D721Med (cell line): ENCODE measurements around the gene ZFP1.

Experiments
- DNase-seq: peaks from one replicate; pipeline ENCODE4 v3.0.0; 2011; ENCODE audit warnings: low spot score; ENCODE audit not compliant: insufficient read length
- FAIRE-seq: peaks from 2 replicates; lab custom pipeline; 2011; peaks lifted over from hg19 to GRCh38; lab: Jason Lieb, UNC
- TF ChIP-seq, protein P1 (sequence below): IDR thresholded peaks from 2 replicates; pipeline ENCODE4 v1.5.1; 2012; ENCODE audit warnings: mild to moderate bottlenecking, control low read depth; ENCODE audit not compliant: insufficient read depth; ENCODE audit errors: missing control alignments

The ZFP1 gene

DNA sequence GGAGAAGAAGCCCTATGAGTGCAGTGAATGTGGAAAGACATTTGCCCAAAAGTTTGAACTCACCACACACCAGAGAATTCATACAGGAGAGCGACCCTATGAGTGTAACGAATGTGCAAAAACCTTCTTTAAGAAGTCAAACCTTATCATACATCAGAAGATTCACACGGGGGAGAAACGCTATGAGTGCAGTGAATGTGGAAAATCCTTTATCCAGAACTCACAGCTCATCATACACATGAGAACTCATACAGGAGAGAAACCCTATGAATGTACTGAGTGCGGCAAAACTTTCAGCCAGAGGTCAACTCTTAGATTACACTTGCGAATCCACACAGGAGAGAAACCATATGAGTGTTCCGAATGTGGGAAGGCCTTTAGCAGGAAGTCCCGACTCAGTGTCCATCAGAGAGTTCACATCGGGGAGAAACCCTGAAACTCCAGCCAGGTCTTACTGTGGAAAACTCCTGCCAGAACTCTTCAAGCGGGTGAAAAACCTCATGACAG is 21.6 kb downstream of the ZFP1 start:
- no peak for FAIRE-seq
- TF ChIP-seq, protein P1, sequence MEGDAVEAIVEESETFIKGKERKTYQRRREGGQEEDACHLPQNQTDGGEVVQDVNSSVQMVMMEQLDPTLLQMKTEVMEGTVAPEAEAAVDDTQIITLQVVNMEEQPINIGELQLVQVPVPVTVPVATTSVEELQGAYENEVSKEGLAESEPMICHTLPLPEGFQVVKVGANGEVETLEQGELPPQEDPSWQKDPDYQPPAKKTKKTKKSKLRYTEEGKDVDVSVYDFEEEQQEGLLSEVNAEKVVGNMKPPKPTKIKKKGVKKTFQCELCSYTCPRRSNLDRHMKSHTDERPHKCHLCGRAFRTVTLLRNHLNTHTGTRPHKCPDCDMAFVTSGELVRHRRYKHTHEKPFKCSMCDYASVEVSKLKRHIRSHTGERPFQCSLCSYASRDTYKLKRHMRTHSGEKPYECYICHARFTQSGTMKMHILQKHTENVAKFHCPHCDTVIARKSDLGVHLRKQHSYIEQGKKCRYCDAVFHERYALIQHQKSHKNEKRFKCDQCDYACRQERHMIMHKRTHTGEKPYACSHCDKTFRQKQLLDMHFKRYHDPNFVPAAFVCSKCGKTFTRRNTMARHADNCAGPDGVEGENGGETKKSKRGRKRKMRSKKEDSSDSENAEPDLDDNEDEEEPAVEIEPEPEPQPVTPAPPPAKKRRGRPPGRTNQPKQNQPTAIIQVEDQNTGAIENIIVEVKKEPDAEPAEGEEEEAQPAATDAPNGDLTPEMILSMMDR, result no peak
- DNase-seq, result no peak

DNA sequence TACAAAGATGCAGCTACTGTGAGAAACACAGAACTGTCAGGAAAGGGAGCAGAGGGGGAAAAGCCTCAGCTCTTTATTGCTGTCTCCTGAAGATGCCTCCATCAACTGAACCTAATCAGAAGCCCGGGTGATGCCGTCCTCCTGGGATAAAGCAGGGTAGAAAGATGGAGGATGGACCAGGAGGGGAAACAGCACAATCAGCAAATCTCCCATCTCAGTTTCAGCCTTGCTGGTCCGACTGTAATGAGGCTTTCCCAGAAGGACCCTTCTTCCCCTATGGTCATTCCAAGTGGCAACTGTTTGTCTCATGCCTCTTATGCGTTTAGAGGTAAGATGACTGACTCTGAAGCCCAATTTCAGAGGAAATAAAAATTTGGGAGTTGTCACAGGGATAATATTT is 24.3 kb downstream of the ZFP1 start:
- TF ChIP-seq, protein P1, result no peak
- DNase-seq, result no peak
- no peak for FAIRE-seq

DNA sequence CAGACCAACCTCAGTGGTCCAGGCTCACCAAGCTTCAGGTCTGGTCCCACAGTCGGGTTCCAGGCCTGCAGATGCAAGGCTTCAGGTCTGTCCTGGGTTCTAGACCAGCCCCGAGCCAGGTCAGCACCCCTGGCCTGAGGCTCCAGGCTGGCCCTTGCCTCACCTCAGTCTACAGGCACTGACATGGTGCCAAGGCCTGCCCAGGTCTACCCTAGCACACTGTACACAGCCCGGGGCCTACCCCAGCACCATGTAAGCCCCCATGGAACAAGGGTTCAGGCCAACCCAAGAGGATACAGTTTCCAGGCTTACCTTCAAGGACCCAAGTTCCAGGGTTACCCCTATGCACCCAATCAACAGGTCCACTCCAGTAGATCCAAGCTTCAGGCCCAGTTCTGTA is 26.8 kb downstream of the ZFP1 start:
- no peak for FAIRE-seq
- no peak for DNase-seq
- TF ChIP-seq, protein P1, result no peak

DNA sequence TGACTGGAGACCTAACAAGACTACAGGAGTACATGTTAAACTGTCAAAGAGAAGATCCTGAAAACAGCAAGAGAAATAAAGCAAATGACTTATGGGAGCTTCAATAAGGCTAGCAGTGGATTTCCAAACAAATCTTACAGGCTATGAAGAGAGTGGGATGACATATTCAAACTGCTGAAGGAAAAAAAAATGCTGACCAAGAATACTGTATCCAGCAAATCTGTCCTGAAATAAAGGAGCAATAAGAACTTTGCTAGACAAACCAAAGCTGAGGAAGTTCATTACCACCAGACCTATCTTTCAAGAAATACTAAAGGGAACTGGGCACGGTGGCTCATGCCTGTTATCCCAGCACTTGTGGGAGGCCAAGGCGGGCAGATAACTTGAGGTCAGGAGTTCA is 28.6 kb downstream of the ZFP1 start:
- DNase-seq (no peak), FAIRE-seq (no peak)
- TF ChIP-seq, protein P1, result no peak

DNA sequence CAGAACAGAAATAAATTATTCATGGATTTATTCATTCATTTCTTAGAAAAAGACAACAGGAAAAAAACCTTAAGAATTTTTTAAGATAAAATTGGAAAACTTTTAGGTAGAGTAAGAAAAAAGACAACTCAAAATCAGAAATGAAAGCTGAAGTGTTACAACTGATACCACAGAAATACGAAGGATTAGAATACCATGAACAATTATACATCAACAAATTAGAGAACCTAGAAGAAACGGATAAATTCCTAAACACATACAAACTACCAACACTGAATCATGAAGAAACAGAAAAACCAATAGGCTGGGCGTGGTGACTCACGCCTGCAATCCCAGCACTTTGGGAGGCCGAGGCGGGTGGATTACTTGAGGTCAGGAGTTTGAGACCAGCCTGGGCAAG is 30.9 kb downstream of the ZFP1 start:
- DNase-seq, result no peak
- TF ChIP-seq, protein P1, result no peak
- FAIRE-seq, result no peak

DNA sequence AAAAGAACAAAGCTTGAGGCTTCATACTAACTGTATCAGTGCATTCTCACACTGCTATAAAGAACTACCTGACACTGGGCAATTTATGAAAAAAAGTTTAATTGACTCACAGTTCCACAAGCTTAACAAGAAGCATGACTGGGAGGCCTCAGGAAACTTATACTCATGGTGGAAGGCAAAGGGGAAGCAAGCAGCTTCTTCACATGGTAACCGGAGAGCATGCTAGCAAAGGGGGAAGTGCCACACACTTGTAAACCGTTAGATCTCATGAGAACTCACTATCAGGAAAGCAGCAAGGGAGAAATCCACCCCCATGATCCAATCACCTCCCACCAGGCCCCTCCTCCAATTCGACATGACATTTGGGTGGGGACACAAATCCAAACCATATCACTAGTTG is 33.3 kb downstream of the ZFP1 start:
- no peak for DNase-seq
- TF ChIP-seq, protein P1, result no peak
- FAIRE-seq, result no peak

DNA sequence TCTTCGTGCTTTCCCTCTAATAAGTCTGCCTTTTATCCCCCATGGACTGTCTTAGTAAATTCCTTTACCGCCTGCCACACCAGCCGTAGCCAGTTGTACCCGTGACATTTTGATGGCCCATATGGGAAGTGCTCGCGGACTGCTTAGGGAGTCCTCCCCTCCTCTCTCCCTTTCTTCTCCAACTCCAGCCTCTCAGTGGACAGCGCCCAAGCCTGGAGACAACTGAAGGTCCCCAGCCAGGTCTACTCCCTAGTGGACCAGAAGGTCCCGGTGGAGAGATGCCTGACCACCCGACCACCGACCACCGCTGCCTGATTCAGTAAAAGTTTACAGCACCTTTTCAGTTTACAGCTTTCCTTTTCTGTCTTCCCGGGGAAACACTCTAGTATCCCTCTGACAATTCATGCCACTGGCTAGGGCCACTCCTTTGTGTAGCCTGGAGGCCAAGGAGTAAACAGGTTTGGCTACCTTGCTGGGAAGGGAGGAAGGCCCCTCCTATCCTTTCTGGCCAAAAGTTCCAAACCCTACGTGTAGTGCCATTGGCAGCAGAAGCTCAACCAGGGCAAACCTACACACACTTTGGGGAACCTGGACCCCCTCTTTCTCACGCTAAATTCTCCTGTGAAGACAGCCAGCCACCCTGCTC is 40.6 kb downstream of the ZFP1 start:
- TF ChIP-seq, protein P1, result no peak
- no peak for FAIRE-seq
- no peak for DNase-seq
